Endothelial cell of umbilical vein (primary cell): ENCODE measurements around the gene UBN2. TPM values are rescaled to one million over a fixed set of nuclear protein-coding genes. Genes with fewer than 3 reads are reported as not detected.

Experiments
- BruUV-seq: library from RNA; stranded (reverse); fragments of 400-500 nt; replicated peaks from 2 replicates; lab custom pipeline; 2021; lab: Mats Ljungman, UMichigan
- CTCF ChIA-PET: fragments of 300-600, 350-600 bp; sonication (Branson Sonifier 250); formaldehyde crosslinking; loops from one replicate; lab custom pipeline; 2021; ENCODE audit warnings: antibody characterized with exemption, inconsistent platforms; lab: Charles Lee
- POLR2A ChIA-PET: fragments of 300-600, 350-600 bp; sonication (Branson Sonifier 250); formaldehyde crosslinking; loops from one replicate; lab custom pipeline; 2021; ENCODE audit warnings: antibody characterized with exemption, inconsistent platforms; lab: Charles Lee
- DNase-seq: peaks from one replicate; pipeline ENCODE4 v3.0.0-alpha.2; 2011; ENCODE audit warnings: low read depth, low spot score
- FAIRE-seq: peaks from 2 replicates; lab custom pipeline; 2011; peaks lifted over from hg19 to GRCh38; lab: Jason Lieb, UNC
- H2AFZ ChIP-seq: 2 replicates; pipeline ENCODE4 v1.6.0; 2012; ENCODE audit warnings: low read depth, low read length, control low read depth, inconsistent platforms
- H3K27ac ChIP-seq: 2 replicates; pipeline ENCODE4 v1.5.1; 2011; ENCODE audit warnings: low read depth, mild to moderate bottlenecking, control low read depth, low read length, moderate library complexity; ENCODE audit not compliant: insufficient read depth
- H3K27me3 ChIP-seq, 2 experiments: 2 replicates each; pipeline versions ENCODE4 v1.6.0 to v1.6.1; 2011; ENCODE audit warnings: low read length in 2 of 2, mixed read lengths in 1 of 2; ENCODE audit not compliant: control insufficient read depth in 2 of 2, insufficient read depth in 2 of 2
- H3K36me3 ChIP-seq, 2 experiments: 2 replicates in 1 of 2; 3 replicates in 1 of 2; pipeline ENCODE4 v1.5.1; 2011; ENCODE audit warnings: low read length in 2 of 2, mild to moderate bottlenecking in 1 of 2, moderate library complexity in 1 of 2; ENCODE audit not compliant: control insufficient read depth in 2 of 2, insufficient read depth in 2 of 2; ENCODE audit errors: extremely low read depth in 1 of 2
- H3K4me1 ChIP-seq: 3 replicates; pipeline ENCODE4 v1.5.1; 2011; ENCODE audit warnings: mild to moderate bottlenecking, low read length; ENCODE audit not compliant: control insufficient read depth, insufficient read depth; ENCODE audit errors: extremely low read depth
- H3K4me2 ChIP-seq: 2 replicates; pipeline ENCODE4 v1.6.1; 2011; ENCODE audit warnings: low read length, control low read depth, mixed read lengths; ENCODE audit not compliant: insufficient read depth
- H3K4me3 ChIP-seq, 3 experiments: fragments of 200-600 bp in 1 of 3; sonication (generic), shearing (Covaris generic) in 1 of 3; replicated peaks in 1 of 3; 2 replicates each; pipeline ENCODE4 v1.5.1; 2011 to 2016; ENCODE audit warnings: control low read depth in 3 of 3, low read length in 3 of 3, mild to moderate bottlenecking in 2 of 3, inconsistent platforms in 1 of 3, low read depth in 1 of 3, moderate library complexity in 1 of 3; ENCODE audit not compliant: insufficient read depth in 1 of 3
- H3K79me2 ChIP-seq: 2 replicates; pipeline ENCODE4 v1.6.0; 2012; ENCODE audit warnings: low read length, inconsistent platforms; ENCODE audit not compliant: control insufficient read depth, insufficient read depth
- H3K9ac ChIP-seq: replicated peaks from 2 replicates; pipeline ENCODE3; 2011; ENCODE audit warnings: low read length, control low read depth; ENCODE audit not compliant: insufficient read depth; ENCODE audit errors: extremely low read depth
- H3K9me1 ChIP-seq: replicated peaks from 3 replicates; pipeline ENCODE4 v1.6.0; 2011; ENCODE audit warnings: mild to moderate bottlenecking, low read length; ENCODE audit not compliant: control insufficient read depth, insufficient read depth; ENCODE audit errors: extremely low read depth
- H3K9me3 ChIP-seq: replicated peaks from 2 replicates; pipeline ENCODE4 v1.5.1; 2012; ENCODE audit warnings: low read length, inconsistent platforms; ENCODE audit not compliant: control insufficient read depth, insufficient read depth
- H4K20me1 ChIP-seq: replicated peaks from 2 replicates; pipeline ENCODE3; 2011; ENCODE audit warnings: mild to moderate bottlenecking, low read length; ENCODE audit not compliant: control insufficient read depth, insufficient read depth; ENCODE audit errors: extremely low read depth
- EZH2 ChIP-seq: IDR thresholded peaks from 2 replicates; pipeline ENCODE4 v1.6.1; 2012; ENCODE audit warnings: borderline replicate concordance, low read depth, mild to moderate bottlenecking, moderate library complexity, low read length, inconsistent platforms; ENCODE audit not compliant: severe bottlenecking
- FOS ChIP-seq: IDR thresholded peaks from 2 replicates; pipeline ENCODE4 v1.6.1; 2011; ENCODE audit warnings: mild to moderate bottlenecking, low read length, moderate library complexity, borderline replicate concordance; ENCODE audit not compliant: insufficient read depth
- JUN ChIP-seq: IDR thresholded peaks from 2 replicates; pipeline ENCODE4 v1.6.1; 2011; ENCODE audit warnings: borderline replicate concordance, low read depth; ENCODE audit not compliant: insufficient read length, insufficient read depth
- MYC ChIP-seq: IDR thresholded peaks from one replicate; pipeline ENCODE4 v1.6.1; 2011; ENCODE audit warnings: mild to moderate bottlenecking, low read depth, low read length
- POLR2A ChIP-seq: IDR thresholded peaks from 2 replicates; pipeline ENCODE4 v1.6.1; 2012; ENCODE audit warnings: low read depth, mild to moderate bottlenecking, control low read depth, low read length
- dilution Hi-C: fragments of 300-500 bp; cut with MboI; formaldehyde crosslinking; loops from one replicate; pipeline ENCODE4 v1.15.0; 2019; ENCODE audit warnings: low sequenced_read_pairs; ENCODE audit not compliant: extremely low pct_ligation_motif_present
- intact Hi-C: fragments of 100-400 bp; cut with micrococcal nuclease; formaldehyde crosslinking; loops from one replicate; pipeline ENCODE4 v1.10.0; 2022
- polyA plus RNA-seq, 4 experiments: library from polyadenylated mRNA; depleted of rRNA in 3 of 4; stranded (reverse) in 3 of 4; unstranded in 1 of 4; fragments of >200 nt; gene quantifications; 2 replicates each; pipeline versions ENCODE4 v1.2.1 to v1.2.3, GENCODE V29; 2011 to 2012; ENCODE audit warnings: missing spikeins in 1 of 4
- total RNA-seq: library from RNA; stranded (reverse); gene quantifications from 2 replicates; pipeline ENCODE4 v1.2.3, GENCODE V29; 2021
- TF ChIP-seq, protein P1 (sequence below): IDR thresholded peaks from 2 replicates; pipeline ENCODE4 v1.6.1; 2011; ENCODE audit not compliant: insufficient read depth, insufficient read length
- TF ChIP-seq, protein P2 (sequence below), 2 donors: IDR thresholded peaks; 1 replicate in 1 of 2; 2 replicates in 1 of 2; pipeline ENCODE4 v1.5.1; 2011; ENCODE audit warnings: low read length in 2 of 2, mild to moderate bottlenecking in 2 of 2, moderate library complexity in 2 of 2, control low read depth in 1 of 2, inconsistent platforms in 1 of 2, low read depth in 1 of 2; ENCODE audit not compliant: insufficient read depth in 1 of 2; ENCODE audit errors: extremely low read depth in 1 of 2

Gene UBN2
- total and polyA plus RNA-seq, 2 donors (not counting 3 experiments of a cell fraction or from before 2014, with no cell fraction given) = 2.2 to 14.2 TPM

DNA sequence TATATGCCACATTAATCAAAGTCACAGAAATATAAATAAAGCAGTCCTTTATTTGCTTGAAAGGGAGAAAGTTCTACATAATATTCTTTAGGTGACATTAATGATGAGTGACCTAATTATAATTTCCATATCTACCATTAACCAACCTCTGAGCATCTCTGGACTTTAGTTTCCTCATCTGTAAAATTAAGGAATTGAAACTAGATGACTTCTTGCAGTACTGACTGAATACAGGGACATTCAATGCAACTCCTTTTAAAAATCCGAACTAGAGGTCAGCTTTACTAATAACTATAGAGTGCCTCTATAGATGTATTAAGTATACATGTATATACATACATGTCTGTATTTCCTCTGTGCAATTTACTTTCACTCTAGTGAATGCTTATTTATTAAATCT is 114.0 kb downstream of the UBN2 start:
- no TSS peak for BruUV-seq
- H4K20me1 ChIP-seq = no peaks in the 10 kb centered on the region
- H3K4me1 ChIP-seq = peaks cover 5% of the 10 kb centered on the region
- ChIA-PET CTCF (no interaction called here), POLR2A (no interaction called here)
- H3K9ac ChIP-seq = no peak overlapping the region
- dilution Hi-C loops = no loop called here
- no peak overlapping the region for H3K4me3 ChIP-seq
- DNase-seq (no peak), FAIRE-seq (no peak)
- no peak overlapping the region for H2AFZ ChIP-seq
- H3K27me3 ChIP-seq = no peaks in the 10 kb centered on the region
- H3K36me3 ChIP-seq = peaks cover 3 to 5% of the 10 kb centered on the region in 2 experiments
- H3K79me2 ChIP-seq = peaks cover 18% of the 10 kb centered on the region
- H3K9me1 ChIP-seq = no peaks in the 10 kb centered on the region
- TF ChIP-seq POLR2A (no peak), EZH2 (no peak), MYC (no peak), JUN (no peak), FOS (no peak)
- TF ChIP-seq, protein P1, sequence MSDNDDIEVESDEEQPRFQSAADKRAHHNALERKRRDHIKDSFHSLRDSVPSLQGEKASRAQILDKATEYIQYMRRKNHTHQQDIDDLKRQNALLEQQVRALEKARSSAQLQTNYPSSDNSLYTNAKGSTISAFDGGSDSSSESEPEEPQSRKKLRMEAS = no peak
- TF ChIP-seq, protein P2, sequence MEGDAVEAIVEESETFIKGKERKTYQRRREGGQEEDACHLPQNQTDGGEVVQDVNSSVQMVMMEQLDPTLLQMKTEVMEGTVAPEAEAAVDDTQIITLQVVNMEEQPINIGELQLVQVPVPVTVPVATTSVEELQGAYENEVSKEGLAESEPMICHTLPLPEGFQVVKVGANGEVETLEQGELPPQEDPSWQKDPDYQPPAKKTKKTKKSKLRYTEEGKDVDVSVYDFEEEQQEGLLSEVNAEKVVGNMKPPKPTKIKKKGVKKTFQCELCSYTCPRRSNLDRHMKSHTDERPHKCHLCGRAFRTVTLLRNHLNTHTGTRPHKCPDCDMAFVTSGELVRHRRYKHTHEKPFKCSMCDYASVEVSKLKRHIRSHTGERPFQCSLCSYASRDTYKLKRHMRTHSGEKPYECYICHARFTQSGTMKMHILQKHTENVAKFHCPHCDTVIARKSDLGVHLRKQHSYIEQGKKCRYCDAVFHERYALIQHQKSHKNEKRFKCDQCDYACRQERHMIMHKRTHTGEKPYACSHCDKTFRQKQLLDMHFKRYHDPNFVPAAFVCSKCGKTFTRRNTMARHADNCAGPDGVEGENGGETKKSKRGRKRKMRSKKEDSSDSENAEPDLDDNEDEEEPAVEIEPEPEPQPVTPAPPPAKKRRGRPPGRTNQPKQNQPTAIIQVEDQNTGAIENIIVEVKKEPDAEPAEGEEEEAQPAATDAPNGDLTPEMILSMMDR (IDR thresholded peaks at IDR 0.05; ENCODE audit: extremely low read depth in 1 of 2, insufficient read depth in 1 of 2, low read depth in 1 of 2, low read length in 2 of 2) = no peak
- intact Hi-C loops = no loop called here
- no peak overlapping the region for H3K27ac ChIP-seq
- H3K9me3 ChIP-seq = no peaks in the 10 kb centered on the region
- H3K4me2 ChIP-seq = no peak overlapping the region
